ENCODE results near the gene ZSCAN25.
"Not testable (repeated sequence)": the region's sequence is repeated elsewhere in the genome, so short reads cannot be mapped to it uniquely, and the experiment has no call there.

The ZSCAN25 gene

GRCh38 chr7:99643464-99643863 is 26.7 kb downstream of the ZSCAN25 start:
- H3K4me3 ChIP-seq (ENCODE audit: low read depth, low read length), result no peak overlapping the region
- no peak for DNase-seq (ENCODE audit: low read depth)
- TF ChIP-seq, protein P1, sequence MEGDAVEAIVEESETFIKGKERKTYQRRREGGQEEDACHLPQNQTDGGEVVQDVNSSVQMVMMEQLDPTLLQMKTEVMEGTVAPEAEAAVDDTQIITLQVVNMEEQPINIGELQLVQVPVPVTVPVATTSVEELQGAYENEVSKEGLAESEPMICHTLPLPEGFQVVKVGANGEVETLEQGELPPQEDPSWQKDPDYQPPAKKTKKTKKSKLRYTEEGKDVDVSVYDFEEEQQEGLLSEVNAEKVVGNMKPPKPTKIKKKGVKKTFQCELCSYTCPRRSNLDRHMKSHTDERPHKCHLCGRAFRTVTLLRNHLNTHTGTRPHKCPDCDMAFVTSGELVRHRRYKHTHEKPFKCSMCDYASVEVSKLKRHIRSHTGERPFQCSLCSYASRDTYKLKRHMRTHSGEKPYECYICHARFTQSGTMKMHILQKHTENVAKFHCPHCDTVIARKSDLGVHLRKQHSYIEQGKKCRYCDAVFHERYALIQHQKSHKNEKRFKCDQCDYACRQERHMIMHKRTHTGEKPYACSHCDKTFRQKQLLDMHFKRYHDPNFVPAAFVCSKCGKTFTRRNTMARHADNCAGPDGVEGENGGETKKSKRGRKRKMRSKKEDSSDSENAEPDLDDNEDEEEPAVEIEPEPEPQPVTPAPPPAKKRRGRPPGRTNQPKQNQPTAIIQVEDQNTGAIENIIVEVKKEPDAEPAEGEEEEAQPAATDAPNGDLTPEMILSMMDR (IDR thresholded peaks at IDR 0.05; ENCODE audit: low read depth, low read length), result no peak
- no peak for TF ChIP-seq MYC (IDR thresholded peaks at IDR 0.05; ENCODE audit: low read depth, low read length)
- TF ChIP-seq POLR2A (IDR thresholded peaks at IDR 0.05; ENCODE audit: extremely low read depth, insufficient read length), result no peak
- TF ChIP-seq MAX (IDR thresholded peaks at IDR 0.05; ENCODE audit: low read depth, low read length), result no peak

GRCh38 chr7:99644431-99644830 is 27.7 kb downstream of the ZSCAN25 start:
- TF ChIP-seq POLR2A (IDR thresholded peaks at IDR 0.05; ENCODE audit: extremely low read depth, insufficient read length), result no peak
- TF ChIP-seq, protein P1 (IDR thresholded peaks at IDR 0.05; ENCODE audit: low read depth, low read length), result no peak
- no peak for TF ChIP-seq MYC (IDR thresholded peaks at IDR 0.05; ENCODE audit: low read depth, low read length)
- TF ChIP-seq MAX (IDR thresholded peaks at IDR 0.05; ENCODE audit: low read depth, low read length), result no peak
- no peak for DNase-seq (ENCODE audit: low read depth)
- no peak overlapping the region for H3K4me3 ChIP-seq (ENCODE audit: low read depth, low read length)

GRCh38 chr7:99645590-99645989 is 28.8 kb downstream of the ZSCAN25 start:
- DNase-seq (ENCODE audit: low read depth), result no peak
- no peak overlapping the region for H3K4me3 ChIP-seq (ENCODE audit: low read depth, low read length)
- no peak for TF ChIP-seq MYC (IDR thresholded peaks at IDR 0.05; ENCODE audit: low read depth, low read length)
- no peak for TF ChIP-seq MAX (IDR thresholded peaks at IDR 0.05; ENCODE audit: low read depth, low read length)
- TF ChIP-seq, protein P1 (IDR thresholded peaks at IDR 0.05; ENCODE audit: low read depth, low read length), result no peak
- no peak for TF ChIP-seq POLR2A (IDR thresholded peaks at IDR 0.05; ENCODE audit: extremely low read depth, insufficient read length)

- no peak overlapping the region for H3K4me3 ChIP-seq (ENCODE audit: low read depth, low read length)
- TF ChIP-seq MAX (IDR thresholded peaks at IDR 0.05; ENCODE audit: low read depth, low read length) (no peak), POLR2A (IDR thresholded peaks at IDR 0.05; ENCODE audit: extremely low read depth, insufficient read length) (no peak), MYC (IDR thresholded peaks at IDR 0.05; ENCODE audit: low read depth, low read length) (no peak)
- TF ChIP-seq, protein P1 (IDR thresholded peaks at IDR 0.05; ENCODE audit: low read depth, low read length), result no peak
- no peak for DNase-seq (ENCODE audit: low read depth)
These were observed 32.1 kb downstream of the ZSCAN25 start for GRCh38 chr7:99648843-99649242.

- no peak for TF ChIP-seq POLR2A (IDR thresholded peaks at IDR 0.05; ENCODE audit: extremely low read depth, insufficient read length)
- no peak for TF ChIP-seq MAX (IDR thresholded peaks at IDR 0.05; ENCODE audit: low read depth, low read length)
- TF ChIP-seq MYC (IDR thresholded peaks at IDR 0.05; ENCODE audit: low read depth, low read length), result no peak
- H3K4me3 ChIP-seq (ENCODE audit: low read depth, low read length), result no peak overlapping the region
- no peak for DNase-seq (ENCODE audit: low read depth)
These were observed 34.5 kb downstream of the ZSCAN25 start for GRCh38 chr7:99651290-99651689.

DNA sequence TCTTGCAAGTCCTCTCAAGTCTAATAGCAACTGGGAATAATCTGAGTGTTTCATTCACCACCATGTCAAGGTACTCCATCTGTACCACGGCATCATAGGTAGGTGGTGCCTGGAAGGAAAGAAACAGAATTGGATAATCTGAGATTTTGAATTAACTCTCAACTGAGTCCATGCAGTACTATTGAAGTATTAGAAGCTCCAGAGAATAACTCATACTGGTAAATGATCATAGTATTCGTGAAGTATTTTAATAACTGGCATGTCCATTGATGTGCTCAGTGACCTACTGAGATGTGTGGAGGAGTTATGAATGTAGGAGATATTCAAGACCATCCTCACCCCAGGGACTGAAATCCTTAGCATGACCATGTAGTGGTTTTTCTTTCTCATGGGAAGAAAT is 35.9 kb downstream of the ZSCAN25 start:
- no peak for DNase-seq (ENCODE audit: low read depth)
- TF ChIP-seq POLR2A (IDR thresholded peaks at IDR 0.05; ENCODE audit: extremely low read depth, insufficient read length), result no peak
- no peak for TF ChIP-seq MYC (IDR thresholded peaks at IDR 0.05; ENCODE audit: low read depth, low read length)
- TF ChIP-seq, protein P1 (IDR thresholded peaks at IDR 0.05; ENCODE audit: low read depth, low read length), result no peak
- no peak for TF ChIP-seq MAX (IDR thresholded peaks at IDR 0.05; ENCODE audit: low read depth, low read length)
- H3K4me3 ChIP-seq (ENCODE audit: low read depth, low read length), result no peak overlapping the region

- DNase-seq (ENCODE audit: low read depth); H3K4me3 ChIP-seq (ENCODE audit: low read depth, low read length): not testable (repeated sequence)
These were observed 36.5 kb downstream of the ZSCAN25 start for GRCh38 chr7:99653269-99653668.

Measured in NB4 (cell line).